Adrenal gland (tissue), 5 donors: Measurements from ENCODE around the gene VCP.

ENCODE experiments used
- CTCF ChIP-seq, 6 experiments: fragments of 450-650 bp in 4 of 6; fragments of 200-600 bp in 2 of 6; sonication (generic) in 1 of 6; IDR thresholded peaks; 1 replicate in 5 of 6; 2 replicates in 1 of 6; pipeline versions ENCODE4 v1.5.1 to v1.8.0; 2016 to 2021; ENCODE audit warnings: antibody characterized with exemption in 6 of 6, mild to moderate bottlenecking in 2 of 6, moderate library complexity in 1 of 6
- POLR2A ChIP-seq, 2 donors: fragments of 450-650 bp; IDR thresholded peaks; one replicate each; pipeline ENCODE4 v1.6.1; 2017; ENCODE audit warnings: antibody characterized with exemption in 2 of 2, mild to moderate bottlenecking in 2 of 2, moderate library complexity in 1 of 2
- donor health status: DM: no; HTN: no; CAD: no.

- TF ChIP-seq CTCF (IDR thresholded peaks at IDR 0.05) (no peak), POLR2A (IDR thresholded peaks at IDR 0.05) (no peak)
These were observed 15.2 kb downstream of the VCP start for GRCh38 chr9:35057271-35057620.
